ENCODE results near the gene ZSCAN23. TPM values are rescaled to one million over a fixed set of nuclear protein-coding genes. Genes with fewer than 3 reads are reported as not detected.
"Not testable (repeated sequence)": the region's sequence is repeated elsewhere in the genome, so short reads cannot be mapped to it uniquely, and the experiment has no call there.

The ZSCAN23 gene
- total RNA-seq, 1 donor from 2014 or later: 7.3 TPM

- no peak for DNase-seq
Observed at GRCh38 chr6:28436404-28436803, 6.9 kb downstream of the ZSCAN23 start.

DNA sequence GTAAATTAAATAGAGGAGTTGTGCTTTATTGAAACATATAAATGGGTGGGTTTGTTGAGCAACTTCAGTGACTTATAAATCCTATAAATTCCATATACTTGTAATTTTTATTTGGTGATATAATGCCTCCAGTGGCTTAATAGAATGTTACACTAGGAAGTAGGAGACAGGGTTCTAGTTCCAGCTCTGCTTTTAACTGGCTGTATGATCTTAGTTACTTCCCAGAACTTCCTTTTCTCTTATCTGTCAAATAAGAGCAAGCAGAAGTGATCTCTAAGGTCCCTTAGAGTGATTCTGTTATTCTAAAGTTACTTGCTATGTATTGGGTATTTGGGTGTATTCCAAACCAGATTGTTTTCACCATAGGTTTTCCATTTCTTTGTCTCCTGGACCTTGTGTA lies 10.2 kb downstream of the ZSCAN23 start:
- no peak for DNase-seq

DNA sequence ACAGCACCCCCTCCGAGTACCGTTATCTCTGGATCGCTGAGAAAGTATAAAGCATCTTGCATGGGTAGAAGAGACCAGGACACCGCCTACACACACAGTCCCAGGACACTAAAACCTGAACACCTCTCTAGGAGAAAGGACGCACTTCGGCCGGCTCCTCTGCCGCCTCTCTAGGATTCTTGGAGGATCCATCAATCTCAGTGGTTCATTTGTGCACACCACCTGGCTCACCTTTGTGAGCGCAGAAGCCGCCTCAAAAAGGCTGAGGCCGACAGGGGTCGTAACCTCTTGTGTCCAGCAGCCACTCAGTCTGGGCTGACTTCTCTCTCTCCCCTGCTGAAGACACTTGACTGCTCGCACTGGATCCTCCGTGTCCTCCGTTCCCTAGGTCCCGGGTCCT lies 13.5 kb downstream of the ZSCAN23 start:
- DNase-seq: no peak

- DNase-seq: no peak
Observed at GRCh38 chr6:28425944-28426541, 17.2 kb downstream of the ZSCAN23 start.

GRCh38 chr6:28424163-28424562 lies 19.1 kb downstream of the ZSCAN23 start:
- DNase-seq: no peak

GRCh38 chr6:28423546-28423945 lies 19.7 kb downstream of the ZSCAN23 start:
- DNase-seq: no peak

DNA sequence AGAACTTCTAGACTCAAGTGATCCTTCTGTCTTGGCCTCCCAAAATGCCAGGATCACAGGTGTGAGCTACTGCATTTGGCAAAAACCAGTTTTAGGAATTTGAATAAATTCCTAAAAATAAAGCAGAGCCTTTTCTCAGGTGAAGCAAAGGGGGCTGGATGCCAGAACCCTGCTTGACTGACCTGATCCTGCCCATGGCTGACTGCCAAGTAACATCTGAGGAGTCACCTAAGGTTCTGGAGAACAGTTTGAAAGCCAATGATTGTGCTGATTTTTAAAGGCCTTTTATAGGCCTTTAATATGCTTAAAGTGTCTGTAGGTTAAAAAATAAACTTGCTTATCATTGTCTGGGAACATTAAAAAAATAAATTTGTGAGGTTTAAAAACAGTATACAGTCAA lies 29.6 kb downstream of the ZSCAN23 start:
- no peak for DNase-seq

DNA sequence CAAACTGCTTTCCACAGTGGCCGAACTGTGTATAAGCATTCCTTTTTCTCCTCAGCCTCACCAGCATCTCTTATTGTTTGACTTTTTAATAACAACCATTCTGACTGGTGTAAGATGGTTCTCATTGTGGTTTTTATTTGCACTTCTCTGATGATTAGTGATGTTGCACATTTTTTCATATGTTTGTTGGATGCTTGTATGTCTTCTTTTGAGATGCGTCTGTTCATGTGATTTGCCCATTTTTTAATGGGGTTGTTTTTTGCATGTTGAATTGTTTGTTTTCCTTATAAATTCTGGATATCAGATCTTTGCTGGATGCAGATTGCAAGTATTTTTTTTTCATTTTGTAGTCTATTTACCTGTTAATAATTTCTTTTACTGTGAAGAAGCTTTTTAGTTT lies 32.5 kb downstream of the ZSCAN23 start:
- DNase-seq: no peak

DNA sequence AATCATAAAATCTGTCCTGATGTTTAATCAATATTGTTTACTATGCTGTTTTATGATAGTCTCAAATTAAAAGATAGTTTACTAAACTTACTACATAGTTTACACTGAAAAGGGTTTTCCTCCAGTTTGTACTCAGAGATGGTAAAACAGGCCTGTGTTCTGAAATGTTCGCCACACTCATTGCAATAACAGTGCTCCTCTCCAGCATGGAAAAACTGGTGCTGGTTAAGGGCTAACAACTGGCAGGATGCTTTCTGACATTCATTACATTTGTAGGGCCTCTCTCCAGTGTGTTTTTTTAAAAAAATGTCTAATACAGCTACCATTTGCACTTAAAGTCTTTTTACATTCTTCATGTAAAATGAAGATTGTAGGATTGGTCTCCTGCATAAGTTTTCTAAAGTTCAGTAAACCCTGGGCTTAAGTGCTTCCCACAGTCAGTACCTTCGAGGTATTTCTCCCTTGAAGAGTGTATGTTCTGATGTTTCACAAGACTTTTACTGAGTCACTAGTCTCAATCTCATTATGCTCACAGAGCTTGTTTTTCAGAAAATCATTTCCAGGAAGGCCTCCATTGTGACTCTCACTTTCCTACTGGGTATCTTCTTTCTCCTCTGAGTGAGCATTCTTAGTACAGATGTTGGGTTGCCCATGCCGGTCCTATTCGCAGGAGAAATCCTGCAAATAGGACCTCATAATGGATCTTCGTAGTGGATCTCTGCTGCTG lies 35.1 kb downstream of the ZSCAN23 start:
- DNase-seq: no peak

GRCh38 chr6:28407401-28407800 lies 35.9 kb downstream of the ZSCAN23 start:
- DNase-seq: no peak

- not testable (repeated sequence) for DNase-seq
Observed at GRCh38 chr6:28403923-28404322, 39.4 kb downstream of the ZSCAN23 start.

DNA sequence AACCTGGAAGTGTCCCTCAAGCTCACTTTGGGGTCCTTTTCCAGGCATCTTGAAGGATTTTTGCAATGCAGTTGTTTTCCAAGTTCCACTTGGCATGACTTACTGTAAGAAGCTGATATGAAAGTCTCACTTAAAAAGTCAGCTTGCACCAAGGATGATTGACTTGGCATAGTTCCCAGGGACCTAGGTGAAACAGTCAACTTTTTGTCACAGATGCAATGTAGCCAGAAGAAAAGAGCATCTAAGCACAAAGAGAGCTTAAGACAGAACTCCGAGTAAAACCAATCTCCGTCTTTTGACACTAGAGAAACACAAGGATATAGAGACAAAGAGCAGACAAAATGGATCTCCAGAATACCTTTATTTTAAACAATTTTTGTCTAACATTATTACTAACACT lies 41.1 kb downstream of the ZSCAN23 start:
- no peak for DNase-seq

DNA sequence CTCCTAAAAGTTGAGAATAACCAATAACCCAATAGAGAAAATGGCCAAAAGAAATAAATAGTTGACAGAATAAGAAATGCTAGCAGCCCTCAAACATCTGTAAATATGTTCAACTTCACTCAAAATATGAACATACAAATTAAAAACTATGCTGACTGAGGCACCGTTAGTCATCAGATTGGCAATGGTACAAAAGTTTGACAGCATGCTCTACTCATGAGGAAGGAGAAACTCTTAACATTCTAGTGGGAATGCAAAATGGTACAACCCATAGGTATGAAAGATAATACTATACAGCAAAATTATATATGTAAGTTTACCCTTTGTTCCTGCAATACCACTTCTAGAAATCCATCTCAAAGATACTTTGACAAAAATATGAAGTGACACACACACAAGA lies 42.1 kb downstream of the ZSCAN23 start:
- no peak for DNase-seq

DNA sequence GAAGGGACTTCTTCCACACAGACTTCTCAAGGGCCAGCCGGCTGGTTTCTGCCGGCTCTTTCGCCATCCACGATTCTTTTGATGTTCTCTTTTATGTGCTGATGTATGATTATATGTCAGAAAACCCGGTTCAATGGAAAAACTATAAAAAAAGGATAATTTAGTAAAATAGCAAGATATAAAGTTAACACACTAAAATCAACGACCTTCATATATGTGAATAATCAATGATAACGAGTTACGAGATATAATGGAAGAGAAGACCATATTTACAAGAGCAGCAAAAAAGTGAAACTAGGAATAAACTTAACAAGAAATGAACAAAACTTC lies 43.2 kb downstream of the ZSCAN23 start:
- no peak for DNase-seq

GRCh38 chr6:28399350-28400121 lies 43.8 kb downstream of the ZSCAN23 start, which contains the start of gene ZSCAN12:
Gene ZSCAN12, minus strand, starts transcription at chr6:28399747. Its CDS starts 1,342 bp downstream, at chr6:28398405.
- DNase-seq: peak; percentile 92

- DNase-seq: no peak
Observed at GRCh38 chr6:28395918-28396317, 47.4 kb downstream of the ZSCAN23 start.

GRCh38 chr6:28393912-28394662 lies 49.2 kb downstream of the ZSCAN23 start:
- peak; percentile 10 for DNase-seq

DNA sequence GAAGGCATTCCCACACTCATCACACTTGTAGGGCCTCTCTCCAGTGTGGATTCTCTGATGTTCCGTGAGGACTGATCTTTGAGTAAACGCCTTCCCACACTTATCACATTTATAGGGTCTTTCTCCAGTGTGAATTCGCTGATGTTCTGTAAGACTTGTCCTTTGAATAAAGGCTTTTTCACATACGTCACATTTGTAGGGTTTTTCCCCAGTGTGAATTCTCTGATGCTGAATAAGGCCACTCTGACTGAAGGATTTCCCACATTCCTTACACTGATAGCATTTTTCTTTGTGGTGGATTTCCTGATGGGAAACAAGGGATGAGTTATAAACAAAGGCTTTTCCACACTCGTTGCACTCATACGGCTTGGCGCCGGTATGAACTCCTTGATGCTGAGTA lies 52.6 kb downstream of the ZSCAN23 start:
- DNase-seq: no peak

- DNase-seq: no peak
Observed at GRCh38 chr6:28384143-28384533, 59.2 kb downstream of the ZSCAN23 start.

GRCh38 chr6:28383235-28384142 lies 59.8 kb downstream of the ZSCAN23 start:
- peak; percentile 88 for DNase-seq

Data from tongue (tissue), 2 donors.